GM12878 (cell line): ENCODE measurements around the gene KLK8. TPM values are rescaled to one million over a fixed set of nuclear protein-coding genes. Genes with fewer than 3 reads are reported as not detected.

Experiments
- ATAC-seq: fragments of 200-7000 bp; cut with Tn5 transposase; 3 replicates; pipeline ENCODE4 v1.9.1; 2020; ENCODE audit warnings: mild to moderate bottlenecking, moderate library complexity
- BruUV-seq: library from RNA; stranded (reverse); fragments of 400-500 nt; replicated peaks from 2 replicates; lab custom pipeline; 2021; lab: Mats Ljungman, UMichigan
- CTCF ChIA-PET: fragments of 300-600 bp; sonication (Branson Sonifier 250); formaldehyde crosslinking; extraction: SDS; loops from one replicate; lab custom pipeline; 2021; ENCODE audit warnings: inconsistent platforms; lab: Yijun Ruan, JAX
- POLR2A ChIA-PET: fragments of 350-600 bp; formaldehyde crosslinking; extraction: SDS; loops from one replicate; lab custom pipeline; 2021; ENCODE audit warnings: inconsistent platforms; lab: Charles Lee
- RAD21 ChIA-PET: fragments of 300-600 bp; sonication (Branson Sonifier 250); formaldehyde crosslinking; loops from one replicate; lab custom pipeline; 2023; ENCODE audit warnings: antibody characterized with exemption; ENCODE audit not compliant: unreplicated experiment; lab: Charles Lee
- SMC1A ChIA-PET: fragments of 300-600 bp; sonication (Branson Sonifier 250); formaldehyde crosslinking; loops from one replicate; lab custom pipeline; 2023; ENCODE audit not compliant: unreplicated experiment, uncharacterized antibody; lab: Charles Lee
- DNase-seq: peaks from one replicate; pipeline ENCODE4 v3.0.0-alpha.2; 2011; ENCODE audit warnings: low read depth, low spot score
- FAIRE-seq: peaks from 3 replicates; lab custom pipeline; 2011; peaks lifted over from hg19 to GRCh38; lab: Jason Lieb, UNC
- H2AFZ ChIP-seq: 2 replicates; pipeline ENCODE4 v1.6.0; 2011; ENCODE audit warnings: low read depth, low read length, control low read depth; ENCODE audit not compliant: control insufficient read depth
- H3K27ac ChIP-seq: 2 replicates; pipeline ENCODE4 v1.5.1; 2011; ENCODE audit warnings: control low read depth; ENCODE audit not compliant: control insufficient read depth, insufficient read depth
- H3K27me3 ChIP-seq, 2 experiments: replicated peaks in 1 of 2; 2 replicates each; pipeline versions ENCODE4 v1.6.0 to v1.6.1; 2011; ENCODE audit warnings: low read length in 1 of 2; ENCODE audit not compliant: control insufficient read depth in 2 of 2, insufficient read depth in 2 of 2
- H3K36me3 ChIP-seq, 2 experiments: 2 replicates each; pipeline ENCODE4 v1.5.1; 2011; ENCODE audit warnings: low read length in 1 of 2; ENCODE audit not compliant: control insufficient read depth in 2 of 2, insufficient read depth in 2 of 2
- H3K4me1 ChIP-seq: 2 replicates; pipeline ENCODE4 v1.6.1; 2011; ENCODE audit warnings: mild to moderate bottlenecking, low read length, moderate library complexity, mixed read lengths; ENCODE audit not compliant: control insufficient read depth, insufficient read depth
- H3K4me2 ChIP-seq: 2 replicates; pipeline ENCODE4 v1.6.0; 2011; ENCODE audit warnings: control low read depth; ENCODE audit not compliant: control insufficient read depth, insufficient read depth
- H3K4me3 ChIP-seq: fragments of 200-600 bp; sonication (generic); 2 replicates; pipeline ENCODE4 v1.5.1; 2016
- H3K79me2 ChIP-seq: 2 replicates; pipeline ENCODE4 v1.6.0; 2011; ENCODE audit warnings: low read length; ENCODE audit not compliant: control insufficient read depth, insufficient read depth
- H3K9ac ChIP-seq: 2 replicates; pipeline ENCODE4 v1.8.0; 2011; ENCODE audit warnings: low read length, control low read depth, mixed read lengths; ENCODE audit not compliant: control insufficient read depth, insufficient read depth
- H3K9me3 ChIP-seq: replicated peaks from 3 replicates; pipeline ENCODE4 v1.5.1; 2011; ENCODE audit warnings: mild to moderate bottlenecking, low read length; ENCODE audit not compliant: control insufficient read depth, insufficient read depth
- H4K20me1 ChIP-seq: 2 replicates; pipeline ENCODE4 v1.6.0; 2011; ENCODE audit not compliant: control insufficient read depth, insufficient read depth
- BCL3 ChIP-seq: IDR thresholded peaks from 2 replicates; pipeline ENCODE4 v1.6.1; 2011; ENCODE audit warnings: borderline replicate concordance, low read depth, mild to moderate bottlenecking, moderate library complexity, low read length; ENCODE audit not compliant: insufficient read depth, poor library complexity, severe bottlenecking
- FOS ChIP-seq: IDR thresholded peaks from 3 replicates; pipeline ENCODE4 v1.6.1; 2011; ENCODE audit warnings: borderline replicate concordance; ENCODE audit not compliant: insufficient read length; ENCODE audit errors: extremely low read depth
- FOXM1 ChIP-seq: IDR thresholded peaks from 2 replicates; pipeline ENCODE4 v1.6.1; 2012; ENCODE audit warnings: low read depth, mild to moderate bottlenecking, inconsistent platforms, low read length, moderate library complexity
- IRF3 ChIP-seq: fragments of 450-650 bp; IDR thresholded peaks from 2 replicates; pipeline ENCODE4 v1.6.1; 2014; ENCODE audit warnings: mild to moderate bottlenecking
- MLLT1 ChIP-seq: fragments of 450-650 bp; IDR thresholded peaks from 2 replicates; pipeline ENCODE4 v1.6.1; 2016; ENCODE audit warnings: mild to moderate bottlenecking
- MTA3 ChIP-seq: IDR thresholded peaks from 2 replicates; pipeline ENCODE4 v1.6.1; 2012; ENCODE audit warnings: low read length, inconsistent platforms, borderline replicate concordance
- REST ChIP-seq: IDR thresholded peaks from 2 replicates; pipeline ENCODE4 v1.6.1; 2012; ENCODE audit warnings: mild to moderate bottlenecking, low read depth, low read length
- SIN3A ChIP-seq: IDR thresholded peaks from 2 replicates; pipeline ENCODE4 v1.6.1; 2012; ENCODE audit warnings: low read depth, low read length, improper control_type of control experiment
- SRF ChIP-seq, 2 experiments: IDR thresholded peaks; 2 replicates each; pipeline ENCODE4 v1.6.1; 2011; ENCODE audit warnings: low read depth in 2 of 2, low read length in 2 of 2, mild to moderate bottlenecking in 1 of 2, moderate library complexity in 1 of 2
- TAF1 ChIP-seq: IDR thresholded peaks from 2 replicates; pipeline ENCODE4 v1.6.1; 2011; ENCODE audit warnings: mild to moderate bottlenecking, low read depth, low read length, borderline replicate concordance
- USF1 ChIP-seq: IDR thresholded peaks from 2 replicates; pipeline ENCODE4 v1.6.1; 2011; ENCODE audit warnings: borderline replicate concordance, low read depth, mild to moderate bottlenecking, moderate library complexity, mixed read lengths, low read length; ENCODE audit not compliant: insufficient read depth; ENCODE audit errors: extremely low read length
- WGBS: methylation state at CpG from one replicate; pipeline ENCODE4 v1.1.6; 2016; ENCODE audit warnings: low lambda C conversion rate; ENCODE audit not compliant: insufficient replicate concordance, insufficient coverage; ENCODE audit errors: missing lambda C conversion rate; 5-methylcytosine and 5-hydroxymethylcytosine counted together
- in situ Hi-C: fragments of 300-500 bp; cut with MboI; formaldehyde crosslinking; loops from 9 replicates; pipeline ENCODE4 v1.14.3; 2018; ENCODE audit warnings: mixed read lengths
- intact Hi-C: fragments of 100-400 bp; cut with micrococcal nuclease; formaldehyde crosslinking; loops from one replicate; pipeline ENCODE4 v1.14.2; 2022; ENCODE audit not compliant: unreplicated experiment
- polyA plus RNA-seq, 11 experiments: library from polyadenylated mRNA; depleted of rRNA in 4 of 11; unstranded in 6 of 11; stranded (reverse) in 5 of 11; fragments of >200 nt; fragmentation: Nextera tagmentation in 4 of 11; fragmentation: Illumina TruSeq in 1 of 11; extraction: Ambion mirVana in 4 of 11; extraction: Trizol in 1 of 11; gene quantifications; 1 replicate in 1 of 11; 2 replicates in 10 of 11; pipeline versions ENCODE4 v1.2.1 to v1.2.3, GENCODE V29; 2011 to 2016; ENCODE audit warnings: inconsistent platforms in 2 of 11, missing spikeins in 2 of 11, low read depth in 1 of 11
- total RNA-seq, 4 experiments: library from RNA; depleted of rRNA in 3 of 4; stranded (reverse); fragments of >200 nt in 3 of 4; fragmentation: Illumina TruSeq in 1 of 4; extraction: Trizol in 1 of 4; gene quantifications; 2 replicates each; pipeline versions ENCODE4 v1.2.1 to v1.2.3, GENCODE V29; 2013 to 2021

The KLK8 gene
- total and polyA plus RNA-seq, 10 of the 15 experiments (the other 5 are each of a cell fraction or from before 2014, with no cell fraction given), result not detected

GRCh38 chr19:51010066-51010795, 8.8 kb upstream of the KLK8 start:
- 18% methylated on average over 4 of the region's 4 CpGs for WGBS
- Histone ChIP-seq H3K9me3 (no peaks in the 10 kb centered on the region), H3K79me2 (no peaks in the 10 kb centered on the region), H2AFZ (no peak overlapping the region), H3K27ac (no peak overlapping the region), H3K4me2 (no peak overlapping the region), H3K4me1 (no peaks in the 10 kb centered on the region), H3K36me3 (no peaks in the 10 kb centered on the region), H4K20me1 (no peaks in the 10 kb centered on the region), H3K9ac (no peak overlapping the region), H3K27me3 (no peaks in the 10 kb centered on the region), H3K4me3 (no peak overlapping the region)
- in situ Hi-C loops, result no loop called here
- RAD21 ChIA-PET, result no interaction called here
- SMC1A ChIA-PET, result no interaction called here
- FAIRE-seq, result no peak
- intact Hi-C loops, result no loop called here
- no peak for DNase-seq
- ATAC-seq, result no peak
- CTCF ChIA-PET, result no interaction called here
- TF ChIP-seq MTA3, result no peak
- TF ChIP-seq FOS, result no peak
- TF ChIP-seq USF1, result no peak
- no peak for TF ChIP-seq BCL3
- TF ChIP-seq REST, result no peak
- no peak for TF ChIP-seq MLLT1
- TF ChIP-seq IRF3, result no peak
- no peak for TF ChIP-seq SRF (IDR thresholded peaks at IDR 0.05; ENCODE audit: low read depth in 2 of 2, low read length in 2 of 2)
- no peak for TF ChIP-seq TAF1
- TF ChIP-seq SIN3A, result no peak
- no peak for TF ChIP-seq FOXM1
- POLR2A ChIA-PET, result no interaction called here
- BruUV-seq, result no TSS peak
